Measurements from ENCODE around the gene VEZT.

VEZT gene

DNA sequence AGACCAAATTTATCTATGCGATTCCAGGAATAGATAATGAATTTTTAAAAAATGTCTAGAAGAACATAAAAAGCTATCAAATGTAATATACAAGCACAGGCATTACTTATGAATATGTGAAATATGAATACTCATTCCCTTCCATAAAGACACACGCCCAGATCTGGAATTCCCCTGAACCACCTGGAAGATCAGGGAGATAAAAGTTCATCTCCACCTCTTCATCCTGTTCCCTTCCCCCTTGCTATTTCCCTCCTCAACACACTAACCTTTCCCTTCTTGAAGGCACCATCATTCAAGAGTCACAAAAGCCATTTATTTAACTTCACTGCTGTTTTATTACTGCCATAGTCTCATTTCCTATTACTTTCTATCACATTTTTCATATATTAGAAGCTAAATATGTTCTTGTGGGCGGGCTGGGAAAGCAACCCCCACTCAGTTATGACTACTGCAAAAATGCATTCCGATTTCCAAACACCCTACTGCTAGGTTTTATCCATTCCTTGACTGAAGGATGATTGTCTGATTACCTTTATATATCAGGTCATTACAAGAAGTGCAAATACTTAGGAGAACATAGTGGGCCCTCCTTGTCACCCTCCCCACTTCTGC is 16.4 kb upstream of the VEZT start:
- no peaks in the 10 kb centered on the region for H3K36me3 ChIP-seq (ENCODE audit: control insufficient read depth, insufficient read depth, low read length, severe bottlenecking)
- DNase-seq (ENCODE audit: low read depth) = peak; percentile 39
- H3K9ac ChIP-seq (ENCODE audit: low read length) = peak overlapping the region; percentile 55
- peak overlapping the region; percentile 60 for H3K4me3 ChIP-seq (ENCODE audit: low read length)
- H3K27me3 ChIP-seq (replicated peaks; ENCODE audit: control insufficient read depth, insufficient read depth, low read length) = no peaks in the 10 kb centered on the region
- no peaks in the 10 kb centered on the region for H3K9me3 ChIP-seq (ENCODE audit: control insufficient read depth, low read length)
- peaks cover 54% of the 10 kb centered on the region for H3K4me1 ChIP-seq (ENCODE audit: control insufficient read depth, insufficient read depth, low read length)

DNA sequence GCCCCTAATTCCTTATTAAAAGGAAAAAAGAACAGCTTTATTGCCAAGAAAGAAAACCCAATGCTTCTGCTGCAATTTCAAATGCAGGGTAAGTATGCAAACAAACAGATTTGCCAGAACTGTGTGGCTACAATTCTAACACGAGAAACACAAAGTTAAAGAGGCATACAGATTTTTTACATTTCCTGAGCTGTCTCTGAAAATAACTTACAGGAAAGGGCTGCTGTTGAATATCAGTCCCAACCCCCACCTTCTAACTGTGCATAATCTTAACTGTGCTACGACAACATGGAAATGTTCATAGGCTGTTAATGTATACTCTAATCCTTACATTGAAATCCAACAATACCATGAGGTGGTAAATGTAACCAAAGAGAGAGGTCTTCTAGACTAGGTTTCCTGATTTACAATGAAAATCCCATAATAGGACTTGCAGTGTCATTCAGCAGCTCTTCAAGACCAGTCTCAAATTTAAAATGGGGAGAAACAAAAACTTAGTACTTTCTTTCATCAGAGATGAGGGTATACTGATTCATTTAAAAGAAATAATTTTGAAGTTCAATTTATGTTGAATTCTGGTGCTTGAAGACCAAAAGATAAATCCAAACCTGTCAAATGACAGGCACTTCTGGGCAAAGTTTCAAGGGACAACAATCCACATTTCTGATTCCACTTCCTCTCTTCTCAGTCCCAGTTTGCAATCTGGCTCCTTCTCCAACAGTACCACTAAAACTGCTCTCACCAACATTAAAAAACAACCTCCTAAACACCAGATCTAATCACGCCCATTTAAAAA is 14.7 kb upstream of the VEZT start:
- Histone ChIP-seq H3K9ac (ENCODE audit: low read length) (no peak overlapping the region), H3K36me3 (ENCODE audit: control insufficient read depth, insufficient read depth, low read length, severe bottlenecking) (no peaks in the 10 kb centered on the region), H3K4me1 (ENCODE audit: control insufficient read depth, insufficient read depth, low read length) (peaks cover 54% of the 10 kb centered on the region), H3K4me3 (ENCODE audit: low read length) (no peak overlapping the region), H3K9me3 (ENCODE audit: control insufficient read depth, low read length) (no peaks in the 10 kb centered on the region), H3K27me3 (replicated peaks; ENCODE audit: control insufficient read depth, insufficient read depth, low read length) (no peaks in the 10 kb centered on the region)
- no peak for DNase-seq (ENCODE audit: low read depth)

DNA sequence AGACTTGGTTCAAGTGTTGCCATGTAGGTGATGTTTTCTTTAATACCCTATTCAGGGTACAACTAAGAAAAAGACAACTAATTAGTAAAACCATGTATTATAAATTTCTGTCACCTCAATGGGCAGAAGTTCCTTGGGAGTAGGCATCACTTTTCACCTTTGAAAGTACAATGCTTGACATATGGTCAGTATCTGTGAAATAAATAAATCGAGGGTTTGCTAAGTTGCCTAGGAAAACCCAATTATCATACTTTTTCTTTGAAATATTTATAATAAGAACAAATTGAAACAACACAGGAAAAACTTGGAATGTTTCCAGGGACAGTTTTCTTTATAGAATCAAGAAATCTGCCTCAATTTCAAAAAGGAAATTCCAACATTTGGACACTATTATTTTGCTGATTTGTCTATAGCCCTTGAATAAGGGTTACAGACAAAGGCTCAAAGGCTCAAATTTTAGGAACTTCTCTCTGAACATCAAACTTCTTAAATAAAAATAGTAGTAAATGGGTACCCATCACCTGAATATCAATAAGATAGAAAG is 14.0 kb upstream of the VEZT start:
- Histone ChIP-seq H3K9me3 (ENCODE audit: control insufficient read depth, low read length) (no peaks in the 10 kb centered on the region), H3K4me3 (ENCODE audit: low read length) (peak overlapping the region; percentile 64), H3K27me3 (replicated peaks; ENCODE audit: control insufficient read depth, insufficient read depth, low read length) (no peaks in the 10 kb centered on the region), H3K9ac (ENCODE audit: low read length) (no peak overlapping the region), H3K36me3 (ENCODE audit: control insufficient read depth, insufficient read depth, low read length, severe bottlenecking) (no peaks in the 10 kb centered on the region), H3K4me1 (ENCODE audit: control insufficient read depth, insufficient read depth, low read length) (peaks cover 54% of the 10 kb centered on the region)
- peak; percentile 48 for DNase-seq (ENCODE audit: low read depth)

DNA sequence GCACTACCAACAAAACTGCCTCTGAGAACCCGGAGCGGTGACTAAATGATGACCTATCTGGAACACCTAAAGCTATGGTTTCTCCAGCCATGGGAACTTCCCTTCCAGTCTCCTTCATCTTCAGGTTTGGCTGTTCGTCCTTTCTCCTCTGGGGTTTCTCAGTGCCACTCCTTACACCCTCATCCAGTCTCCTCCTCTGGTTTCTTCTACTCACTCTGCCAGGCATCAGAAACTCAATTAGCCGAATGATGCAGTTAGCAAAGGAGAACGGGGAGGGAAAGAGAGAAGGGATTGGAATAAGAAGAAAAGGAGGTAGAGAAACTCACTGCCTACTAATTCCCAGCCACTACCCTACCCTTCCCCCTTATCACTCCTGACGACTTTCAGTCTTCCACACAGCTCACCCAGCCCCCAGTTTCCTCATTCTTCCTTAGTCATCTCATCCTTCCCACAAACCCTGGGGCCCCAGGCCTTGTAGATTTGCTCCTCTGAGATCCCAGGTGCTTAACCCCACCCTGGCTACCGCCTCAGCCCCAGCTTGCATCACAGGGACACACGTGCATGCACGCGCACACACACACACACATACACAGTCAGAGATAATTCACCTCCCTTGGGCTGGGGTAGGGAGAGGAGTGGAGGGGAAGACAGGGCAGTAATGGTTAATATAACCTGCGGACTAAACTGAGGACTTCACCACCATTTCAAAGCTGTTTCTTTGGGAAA is 13.3 kb upstream of the VEZT start:
- peak overlapping the region; percentile 64 for H3K4me3 ChIP-seq (ENCODE audit: low read length)
- peak overlapping the region; percentile 85 for H3K9ac ChIP-seq (ENCODE audit: low read length)
- no peaks in the 10 kb centered on the region for H3K36me3 ChIP-seq (ENCODE audit: control insufficient read depth, insufficient read depth, low read length, severe bottlenecking)
- peaks cover 54% of the 10 kb centered on the region for H3K4me1 ChIP-seq (ENCODE audit: control insufficient read depth, insufficient read depth, low read length)
- H3K9me3 ChIP-seq (ENCODE audit: control insufficient read depth, low read length) = no peaks in the 10 kb centered on the region
- peak; percentile 70 for DNase-seq (ENCODE audit: low read depth)
- no peaks in the 10 kb centered on the region for H3K27me3 ChIP-seq (replicated peaks; ENCODE audit: control insufficient read depth, insufficient read depth, low read length)

DNA sequence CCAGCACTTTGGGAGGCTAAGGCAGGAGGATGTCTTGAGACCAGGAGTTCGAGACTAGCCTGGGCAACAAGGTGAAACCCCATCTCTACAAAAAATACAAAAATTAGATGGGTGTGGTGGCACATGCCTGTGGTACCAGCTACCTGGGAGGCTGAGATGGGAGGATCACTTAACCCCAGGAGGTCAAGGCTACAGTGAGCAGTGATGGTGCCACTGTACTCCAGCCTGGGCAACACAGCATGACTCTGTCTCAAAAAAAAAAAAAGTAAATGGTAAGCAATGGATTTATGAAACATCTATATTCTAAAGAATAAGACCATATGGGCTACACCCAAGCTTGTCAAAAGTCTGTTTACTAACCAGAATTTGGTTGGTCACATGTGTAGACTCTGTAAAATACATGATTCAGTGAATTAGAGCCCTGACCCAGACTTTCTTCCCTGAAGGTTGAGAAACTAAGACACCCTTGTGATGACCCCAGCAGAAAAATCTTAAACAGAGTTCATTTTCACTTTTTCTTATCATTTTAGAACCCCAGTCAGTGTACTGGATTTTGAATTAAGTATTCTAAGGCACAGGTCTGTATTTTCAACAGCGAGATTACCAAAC is 12.5 kb upstream of the VEZT start:
- Histone ChIP-seq H3K36me3 (ENCODE audit: control insufficient read depth, insufficient read depth, low read length, severe bottlenecking) (no peaks in the 10 kb centered on the region), H3K27me3 (replicated peaks; ENCODE audit: control insufficient read depth, insufficient read depth, low read length) (no peaks in the 10 kb centered on the region), H3K9me3 (ENCODE audit: control insufficient read depth, low read length) (no peaks in the 10 kb centered on the region), H3K9ac (ENCODE audit: low read length) (peak overlapping the region; percentile 85), H3K4me3 (ENCODE audit: low read length) (peak overlapping the region; percentile 58), H3K4me1 (ENCODE audit: control insufficient read depth, insufficient read depth, low read length) (peaks cover 53% of the 10 kb centered on the region)
- DNase-seq (ENCODE audit: low read depth) = no peak

DNA sequence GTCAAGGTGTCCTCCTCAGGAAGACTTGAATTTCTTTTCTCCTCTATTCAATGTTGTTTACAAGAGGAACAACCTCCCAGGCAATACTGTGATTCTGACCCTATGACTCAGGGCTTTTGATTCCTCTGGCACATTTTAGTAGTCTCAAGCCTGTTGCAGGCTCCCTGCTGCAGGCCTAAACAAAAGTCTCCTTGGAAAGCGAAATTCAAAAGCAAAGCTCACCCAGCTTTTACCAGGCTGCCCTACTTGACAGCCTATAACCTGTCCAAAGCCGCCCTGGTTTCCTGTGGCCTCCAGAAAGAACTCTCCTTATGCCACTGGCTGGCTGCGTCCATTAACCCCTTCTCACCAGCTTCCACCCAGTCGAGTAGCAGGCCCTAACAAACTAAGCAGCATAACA is 11.9 kb upstream of the VEZT start:
- Histone ChIP-seq H3K9ac (ENCODE audit: low read length) (peak overlapping the region; percentile 85), H3K36me3 (ENCODE audit: control insufficient read depth, insufficient read depth, low read length, severe bottlenecking) (no peaks in the 10 kb centered on the region), H3K4me3 (ENCODE audit: low read length) (peak overlapping the region; percentile 58), H3K4me1 (ENCODE audit: control insufficient read depth, insufficient read depth, low read length) (peaks cover 47% of the 10 kb centered on the region), H3K27me3 (replicated peaks; ENCODE audit: control insufficient read depth, insufficient read depth, low read length) (no peaks in the 10 kb centered on the region), H3K9me3 (ENCODE audit: control insufficient read depth, low read length) (no peaks in the 10 kb centered on the region)
- peak; percentile 75 for DNase-seq (ENCODE audit: low read depth)

DNA sequence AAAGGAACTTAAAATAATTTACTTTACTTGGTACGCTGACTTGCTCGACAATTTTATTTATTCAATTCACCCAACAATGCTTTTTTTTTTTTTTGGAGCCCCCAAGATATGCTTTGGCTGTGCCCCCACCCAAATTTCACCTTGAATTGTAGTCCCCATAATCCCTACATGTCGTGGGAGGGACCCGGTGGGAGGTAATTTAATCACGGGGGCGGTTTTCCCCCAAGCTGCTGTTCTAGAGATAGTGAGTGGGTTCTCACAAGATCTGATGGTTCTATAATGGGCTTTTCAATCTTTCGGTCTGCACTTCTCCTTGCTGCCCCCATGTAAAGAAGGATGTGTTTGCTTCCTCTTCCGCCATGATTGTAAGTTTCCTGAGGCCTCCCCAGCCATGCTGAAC is 10.7 kb upstream of the VEZT start:
- Histone ChIP-seq H3K9me3 (ENCODE audit: control insufficient read depth, low read length) (no peaks in the 10 kb centered on the region), H3K4me3 (ENCODE audit: low read length) (no peak overlapping the region), H3K36me3 (ENCODE audit: control insufficient read depth, insufficient read depth, low read length, severe bottlenecking) (no peaks in the 10 kb centered on the region), H3K27me3 (replicated peaks; ENCODE audit: control insufficient read depth, insufficient read depth, low read length) (no peaks in the 10 kb centered on the region), H3K4me1 (ENCODE audit: control insufficient read depth, insufficient read depth, low read length) (peaks cover 39% of the 10 kb centered on the region), H3K9ac (ENCODE audit: low read length) (no peak overlapping the region)
- DNase-seq (ENCODE audit: low read depth) = no peak

DNA sequence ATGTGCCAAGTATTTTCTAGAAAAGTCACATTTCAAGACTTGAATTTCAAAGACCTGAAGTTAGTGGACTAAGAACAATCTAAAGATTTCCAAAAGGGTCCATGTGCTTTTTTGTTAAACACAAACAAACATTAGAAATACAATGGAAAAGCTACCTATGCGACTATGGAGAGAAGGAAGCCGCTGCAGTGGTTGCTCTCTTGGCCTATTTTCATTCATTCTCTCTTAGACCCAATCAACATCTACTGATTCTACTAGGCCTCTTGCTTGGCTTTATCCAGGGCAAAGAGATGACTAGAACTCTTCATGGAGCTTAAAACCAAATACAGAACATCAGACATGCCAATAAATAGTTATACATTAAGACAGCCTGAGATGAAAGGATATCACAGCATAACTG is 10.2 kb upstream of the VEZT start:
- Histone ChIP-seq H3K4me1 (ENCODE audit: control insufficient read depth, insufficient read depth, low read length) (peaks cover 38% of the 10 kb centered on the region), H3K9me3 (ENCODE audit: control insufficient read depth, low read length) (no peaks in the 10 kb centered on the region), H3K36me3 (ENCODE audit: control insufficient read depth, insufficient read depth, low read length, severe bottlenecking) (no peaks in the 10 kb centered on the region), H3K4me3 (ENCODE audit: low read length) (no peak overlapping the region), H3K9ac (ENCODE audit: low read length) (no peak overlapping the region), H3K27me3 (replicated peaks; ENCODE audit: control insufficient read depth, insufficient read depth, low read length) (no peaks in the 10 kb centered on the region)
- DNase-seq (ENCODE audit: low read depth) = no peak

DNA sequence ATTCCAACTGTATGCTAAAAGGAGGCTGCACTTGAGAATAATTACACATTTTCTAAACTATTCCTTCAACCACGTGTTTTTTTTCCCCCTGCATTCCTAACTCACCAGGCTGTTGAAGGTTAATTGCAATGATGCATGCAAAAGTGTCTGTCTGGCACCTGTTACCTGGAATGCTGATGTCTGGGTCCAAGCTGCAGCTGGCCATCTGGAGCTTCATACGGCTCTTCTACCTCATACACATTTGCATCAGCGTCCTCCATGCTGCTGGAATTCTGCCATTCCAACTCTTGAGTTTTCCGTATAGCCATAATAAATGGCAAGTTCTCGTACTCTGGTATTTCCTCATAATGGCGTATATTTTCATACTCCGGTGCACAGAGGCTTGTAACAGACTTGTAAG is 8.9 kb upstream of the VEZT start:
- no peak for DNase-seq (ENCODE audit: low read depth)
- Histone ChIP-seq H3K4me3 (ENCODE audit: low read length) (no peak overlapping the region), H3K36me3 (ENCODE audit: control insufficient read depth, insufficient read depth, low read length, severe bottlenecking) (no peaks in the 10 kb centered on the region), H3K9me3 (ENCODE audit: control insufficient read depth, low read length) (no peaks in the 10 kb centered on the region), H3K4me1 (ENCODE audit: control insufficient read depth, insufficient read depth, low read length) (peaks cover 26% of the 10 kb centered on the region), H3K27me3 (replicated peaks; ENCODE audit: control insufficient read depth, insufficient read depth, low read length) (no peaks in the 10 kb centered on the region), H3K9ac (ENCODE audit: low read length) (no peak overlapping the region)

DNA sequence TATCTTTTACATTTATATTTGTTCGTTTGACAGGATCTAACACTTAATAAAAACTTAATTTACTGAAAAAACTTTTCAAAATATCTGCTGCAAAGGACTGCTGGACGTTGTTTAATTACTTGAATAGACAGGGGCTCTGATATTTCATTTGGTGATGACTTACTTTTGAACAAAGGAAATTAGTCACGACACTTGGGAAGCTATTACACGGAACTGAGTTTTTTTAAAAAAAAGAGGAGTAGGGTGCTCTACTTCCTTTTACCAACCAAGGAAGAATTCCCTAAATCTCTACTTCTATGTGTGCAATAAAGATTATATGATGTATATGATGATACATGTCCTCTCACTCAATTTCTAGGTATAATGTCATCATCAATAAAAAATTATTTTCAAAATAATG is 5.0 kb upstream of the VEZT start:
- H3K4me3 ChIP-seq (ENCODE audit: low read length) = no peak overlapping the region

DNA sequence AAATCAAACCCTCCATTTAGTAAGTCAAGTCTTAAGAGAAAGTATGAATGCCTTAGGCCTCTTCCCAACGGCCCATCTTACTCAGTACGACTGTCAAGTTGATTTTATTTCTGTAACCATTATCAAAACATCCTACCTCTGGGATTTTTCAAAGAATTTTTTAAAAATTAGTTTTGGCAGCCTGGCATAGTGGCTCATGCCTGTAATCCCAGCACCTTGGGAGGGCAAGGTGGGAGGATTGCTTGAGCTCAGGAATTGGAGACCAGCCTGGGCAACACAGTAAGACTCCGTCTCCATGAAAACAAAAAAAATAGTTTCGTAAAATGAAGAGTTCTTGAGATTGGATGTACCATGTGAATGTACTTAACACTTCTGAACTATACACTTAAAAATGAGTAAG is 4.5 kb upstream of the VEZT start:
- Histone ChIP-seq H3K4me3 (ENCODE audit: low read length) (no peak overlapping the region), H3K9me3 (ENCODE audit: control insufficient read depth, low read length) (no peaks in the 10 kb centered on the region), H3K36me3 (ENCODE audit: control insufficient read depth, insufficient read depth, low read length, severe bottlenecking) (no peaks in the 10 kb centered on the region), H3K27me3 (replicated peaks; ENCODE audit: control insufficient read depth, insufficient read depth, low read length) (no peaks in the 10 kb centered on the region), H3K9ac (ENCODE audit: low read length) (no peak overlapping the region), H3K4me1 (ENCODE audit: control insufficient read depth, insufficient read depth, low read length) (peaks cover 13% of the 10 kb centered on the region)
- no peak for DNase-seq (ENCODE audit: low read depth)

More for the DNA sequence above, 5.0 kb upstream of the VEZT start:
- H3K9ac ChIP-seq (ENCODE audit: low read length) = no peak overlapping the region
- peaks cover 13% of the 10 kb centered on the region for H3K4me1 ChIP-seq (ENCODE audit: control insufficient read depth, insufficient read depth, low read length)
- no peaks in the 10 kb centered on the region for H3K36me3 ChIP-seq (ENCODE audit: control insufficient read depth, insufficient read depth, low read length, severe bottlenecking)
- H3K27me3 ChIP-seq (replicated peaks; ENCODE audit: control insufficient read depth, insufficient read depth, low read length) = no peaks in the 10 kb centered on the region
- no peaks in the 10 kb centered on the region for H3K9me3 ChIP-seq (ENCODE audit: control insufficient read depth, low read length)
- DNase-seq (ENCODE audit: low read depth) = no peak

Measured in adipocyte (in vitro differentiated cells).